ENCODE results near the gene LARGE2.

LARGE2 gene

DNA sequence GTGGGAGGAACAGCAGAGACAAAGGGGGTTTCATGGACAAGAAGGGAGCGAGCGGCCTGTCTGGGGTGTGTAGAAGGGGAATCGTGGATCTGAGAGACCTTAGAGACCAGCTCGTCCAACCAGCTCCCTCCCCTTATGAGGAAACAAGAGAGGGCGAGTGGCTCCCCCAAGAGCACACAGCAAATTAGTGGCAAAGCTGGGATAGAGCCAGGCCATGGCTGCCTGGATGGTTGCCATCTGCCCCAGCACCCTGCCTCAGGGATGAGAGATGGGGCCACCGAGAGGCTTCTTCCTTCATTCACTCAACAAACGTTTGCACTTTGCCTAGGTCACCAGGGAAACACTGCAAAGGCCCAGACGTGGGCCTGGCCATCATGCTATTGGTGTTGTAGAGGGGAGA lies 32.9 kb upstream of the LARGE2 start:
- TF ChIP-seq, protein P1, sequence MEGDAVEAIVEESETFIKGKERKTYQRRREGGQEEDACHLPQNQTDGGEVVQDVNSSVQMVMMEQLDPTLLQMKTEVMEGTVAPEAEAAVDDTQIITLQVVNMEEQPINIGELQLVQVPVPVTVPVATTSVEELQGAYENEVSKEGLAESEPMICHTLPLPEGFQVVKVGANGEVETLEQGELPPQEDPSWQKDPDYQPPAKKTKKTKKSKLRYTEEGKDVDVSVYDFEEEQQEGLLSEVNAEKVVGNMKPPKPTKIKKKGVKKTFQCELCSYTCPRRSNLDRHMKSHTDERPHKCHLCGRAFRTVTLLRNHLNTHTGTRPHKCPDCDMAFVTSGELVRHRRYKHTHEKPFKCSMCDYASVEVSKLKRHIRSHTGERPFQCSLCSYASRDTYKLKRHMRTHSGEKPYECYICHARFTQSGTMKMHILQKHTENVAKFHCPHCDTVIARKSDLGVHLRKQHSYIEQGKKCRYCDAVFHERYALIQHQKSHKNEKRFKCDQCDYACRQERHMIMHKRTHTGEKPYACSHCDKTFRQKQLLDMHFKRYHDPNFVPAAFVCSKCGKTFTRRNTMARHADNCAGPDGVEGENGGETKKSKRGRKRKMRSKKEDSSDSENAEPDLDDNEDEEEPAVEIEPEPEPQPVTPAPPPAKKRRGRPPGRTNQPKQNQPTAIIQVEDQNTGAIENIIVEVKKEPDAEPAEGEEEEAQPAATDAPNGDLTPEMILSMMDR (conservative IDR thresholded peaks at IDR 0.05): no peak
- no peak for TF ChIP-seq ZFX (IDR thresholded peaks at IDR 0.05)
- no peak overlapping the region for H3K27ac ChIP-seq

DNA sequence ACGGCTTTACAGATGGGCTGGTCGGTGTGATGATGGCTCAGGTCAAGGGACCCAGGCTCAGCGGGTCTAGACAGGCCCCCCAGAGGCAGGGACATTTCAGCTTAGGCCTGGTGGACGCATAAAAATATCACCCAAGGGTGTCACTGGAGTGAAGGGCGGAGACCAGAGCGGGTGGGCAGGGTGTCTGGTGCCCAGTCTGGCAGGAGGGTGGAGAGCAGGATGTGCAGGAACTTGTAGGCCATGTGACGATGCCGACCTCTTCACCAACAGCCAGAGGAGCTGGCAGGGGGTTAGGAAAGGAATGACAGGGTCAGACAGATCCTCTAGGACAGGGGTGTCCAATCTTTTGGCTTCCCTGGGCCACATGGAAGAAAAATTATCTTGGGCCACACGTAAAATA lies 32.5 kb upstream of the LARGE2 start:
- no peak overlapping the region for H3K27ac ChIP-seq
- TF ChIP-seq, protein P1 (conservative IDR thresholded peaks at IDR 0.05): no peak
- no peak for TF ChIP-seq ZFX (IDR thresholded peaks at IDR 0.05)

DNA sequence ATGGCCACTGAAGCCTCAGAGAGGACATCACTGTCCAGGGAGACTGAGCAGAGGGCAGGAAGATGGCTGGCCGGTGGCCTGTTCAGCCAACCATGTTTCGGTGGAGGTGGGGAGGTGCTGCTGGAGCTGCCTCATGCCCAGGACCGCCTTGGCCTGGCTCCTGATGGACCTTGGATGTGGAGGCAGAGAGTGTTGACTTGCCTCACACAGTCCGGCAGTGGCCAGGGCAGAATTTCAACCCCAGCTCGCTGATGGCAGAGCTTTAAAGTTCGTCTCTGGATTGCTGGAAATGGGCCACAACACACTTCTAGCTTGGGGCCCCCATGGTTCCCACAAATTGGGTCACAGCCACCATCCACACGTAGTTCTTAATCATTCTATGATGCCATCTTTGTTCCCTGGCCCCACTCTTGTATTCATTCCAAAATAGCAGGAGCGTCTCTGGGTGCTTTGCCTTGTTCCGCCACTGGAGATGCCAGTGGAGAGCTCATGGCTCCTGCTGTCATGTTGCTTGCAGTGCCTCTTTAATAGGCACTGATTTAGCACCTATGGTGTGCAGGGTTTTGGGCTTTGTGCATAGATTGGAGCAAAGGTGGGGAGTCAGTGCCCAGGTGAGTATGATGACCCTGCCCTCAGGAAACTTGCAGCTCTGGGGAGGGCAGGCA lies 31.4 kb upstream of the LARGE2 start:
- H3K27ac ChIP-seq: no peak overlapping the region
- TF ChIP-seq, protein P1 (conservative IDR thresholded peaks at IDR 0.05): no peak
- no peak for TF ChIP-seq ZFX (IDR thresholded peaks at IDR 0.05)

DNA sequence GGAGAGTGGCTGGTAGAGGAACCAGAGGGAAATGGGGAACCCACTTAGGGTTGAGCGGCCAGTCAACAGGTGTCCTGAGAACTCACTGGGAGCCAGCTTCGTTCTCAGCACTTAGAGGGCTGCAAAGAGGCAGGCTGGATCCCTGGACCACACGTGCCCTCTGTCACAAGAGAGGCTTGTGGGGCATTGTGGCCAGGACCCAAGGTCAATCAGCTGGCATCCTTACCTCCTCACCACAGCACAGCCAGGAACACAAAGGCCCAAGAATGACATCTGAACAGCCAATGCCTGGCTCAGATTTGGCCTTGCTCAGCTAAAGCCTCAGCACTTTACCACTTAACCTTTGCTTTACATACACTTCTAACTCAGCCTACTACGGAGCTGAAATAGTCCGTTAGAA lies 29.6 kb upstream of the LARGE2 start:
- TF ChIP-seq, protein P1 (conservative IDR thresholded peaks at IDR 0.05): no peak
- TF ChIP-seq ZFX (IDR thresholded peaks at IDR 0.05): no peak

DNA sequence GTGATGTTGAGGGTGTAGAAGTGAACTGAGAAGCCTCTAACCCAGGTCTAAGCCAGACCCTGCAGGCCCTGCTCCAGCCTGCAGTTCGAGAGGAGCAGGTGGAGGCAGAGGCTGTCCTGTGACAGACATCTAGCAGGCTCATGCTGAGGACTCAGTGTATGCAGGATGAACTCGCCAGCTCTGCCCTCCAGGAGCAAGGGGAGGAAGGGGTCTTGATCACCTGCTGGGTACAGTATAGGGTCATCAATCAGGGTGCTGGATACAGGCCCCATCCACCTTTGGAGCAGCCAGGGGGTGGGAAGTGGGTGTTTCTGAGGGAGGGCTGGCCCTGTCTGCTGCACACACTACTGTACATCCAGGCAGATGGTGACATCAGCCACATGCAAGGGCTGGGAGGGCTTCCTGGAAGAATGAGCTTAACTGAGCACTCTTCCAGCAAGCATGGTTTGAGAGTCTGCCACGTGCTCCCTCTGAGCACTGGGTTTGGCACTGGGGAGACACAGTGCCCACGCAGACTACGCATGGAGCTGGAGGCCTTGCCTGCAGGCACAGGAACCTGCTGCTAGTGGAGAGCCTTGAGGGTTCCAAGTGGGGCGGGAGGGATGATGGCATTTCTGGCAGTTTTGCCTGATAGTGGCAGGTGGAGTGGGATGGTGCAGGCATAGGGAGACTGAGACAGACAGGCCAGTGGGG lies 27.8 kb upstream of the LARGE2 start:
- TF ChIP-seq, protein P1 (conservative IDR thresholded peaks at IDR 0.05): no peak
- H3K27ac ChIP-seq: no peak overlapping the region

More for the DNA sequence above, 29.6 kb upstream of the LARGE2 start:
- no peak overlapping the region for H3K27ac ChIP-seq

DNA sequence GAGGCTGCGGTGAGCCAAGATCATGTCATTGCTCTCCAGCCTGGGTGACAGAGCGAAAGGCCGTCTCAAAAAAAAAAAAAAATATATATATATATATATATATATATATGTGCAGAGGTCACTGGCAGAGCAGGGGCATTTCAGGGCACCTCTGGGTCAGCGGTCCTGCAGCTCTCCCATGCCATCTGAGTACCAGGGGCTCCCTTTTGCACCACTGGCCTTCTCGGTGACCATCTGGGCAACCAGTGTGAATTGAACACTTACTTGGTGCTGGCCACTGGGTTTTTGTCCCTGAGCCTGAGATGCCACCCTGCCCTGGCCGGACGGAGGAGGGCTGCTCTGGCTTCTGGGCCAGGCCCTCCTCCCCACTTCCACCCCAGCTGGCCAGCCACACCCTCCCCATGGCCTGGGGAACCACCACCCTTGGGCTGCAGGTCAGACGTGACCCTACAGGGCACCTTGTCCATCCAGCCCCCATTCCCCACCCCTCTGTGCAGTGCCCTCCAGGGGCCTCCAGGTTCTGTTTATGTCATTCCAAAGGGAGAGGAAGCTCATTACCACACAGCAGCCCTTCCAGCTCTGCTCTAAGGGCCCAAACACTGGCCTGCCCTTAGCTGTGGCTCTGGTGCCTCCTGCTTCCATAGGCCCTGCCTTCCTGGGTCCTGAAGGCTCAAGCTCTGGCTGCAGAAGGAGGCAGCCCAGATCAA lies 26.8 kb upstream of the LARGE2 start:
- H3K27ac ChIP-seq: no peak overlapping the region
- no peak for TF ChIP-seq ZFX (IDR thresholded peaks at IDR 0.05)
- TF ChIP-seq, protein P1 (conservative IDR thresholded peaks at IDR 0.05): no peak

DNA sequence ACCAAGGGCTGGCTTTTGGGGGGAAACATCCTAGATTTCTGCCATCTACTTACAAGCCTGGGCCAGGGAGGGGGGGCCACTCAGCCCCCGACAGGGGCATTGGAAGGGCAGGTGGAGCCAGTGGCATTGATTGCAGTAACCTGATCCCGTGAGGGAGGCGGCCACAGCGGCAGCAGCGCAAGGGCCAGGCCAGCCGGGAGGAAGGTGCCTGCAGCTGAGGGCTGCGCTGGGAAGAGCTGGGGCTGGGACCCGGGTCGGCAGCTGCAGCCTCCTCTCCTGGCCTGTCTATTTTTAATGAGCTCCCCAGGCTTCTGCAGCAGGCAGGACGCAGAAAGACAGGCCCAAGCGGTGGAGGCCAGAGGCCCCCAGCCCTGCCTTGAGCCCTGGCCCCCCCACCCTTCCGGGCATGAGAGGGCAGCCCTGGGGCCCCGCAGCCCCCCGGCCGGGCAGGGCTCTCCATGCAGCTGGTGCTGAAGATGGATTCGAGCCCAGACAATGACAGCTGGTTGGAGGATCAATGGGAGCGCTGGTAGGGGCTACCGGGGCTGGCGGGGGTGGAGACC lies 26.0 kb upstream of the LARGE2 start:
- H3K27ac ChIP-seq: no peak overlapping the region
- TF ChIP-seq, protein P1 (conservative IDR thresholded peaks at IDR 0.05): no peak
- no peak for TF ChIP-seq ZFX (IDR thresholded peaks at IDR 0.05)
